G401.6 (cell line): ENCODE measurements around the gene MEF2A.
"Not testable (repeated sequence)": the region's sequence is repeated elsewhere in the genome, so short reads cannot be mapped to it uniquely, and the experiment has no call there.

Experiments used
- FAIRE-seq: peaks from 2 replicates; lab custom pipeline; 2012; peaks lifted over from hg19 to GRCh38; lab: Jason Lieb, UNC

Gene MEF2A

DNA sequence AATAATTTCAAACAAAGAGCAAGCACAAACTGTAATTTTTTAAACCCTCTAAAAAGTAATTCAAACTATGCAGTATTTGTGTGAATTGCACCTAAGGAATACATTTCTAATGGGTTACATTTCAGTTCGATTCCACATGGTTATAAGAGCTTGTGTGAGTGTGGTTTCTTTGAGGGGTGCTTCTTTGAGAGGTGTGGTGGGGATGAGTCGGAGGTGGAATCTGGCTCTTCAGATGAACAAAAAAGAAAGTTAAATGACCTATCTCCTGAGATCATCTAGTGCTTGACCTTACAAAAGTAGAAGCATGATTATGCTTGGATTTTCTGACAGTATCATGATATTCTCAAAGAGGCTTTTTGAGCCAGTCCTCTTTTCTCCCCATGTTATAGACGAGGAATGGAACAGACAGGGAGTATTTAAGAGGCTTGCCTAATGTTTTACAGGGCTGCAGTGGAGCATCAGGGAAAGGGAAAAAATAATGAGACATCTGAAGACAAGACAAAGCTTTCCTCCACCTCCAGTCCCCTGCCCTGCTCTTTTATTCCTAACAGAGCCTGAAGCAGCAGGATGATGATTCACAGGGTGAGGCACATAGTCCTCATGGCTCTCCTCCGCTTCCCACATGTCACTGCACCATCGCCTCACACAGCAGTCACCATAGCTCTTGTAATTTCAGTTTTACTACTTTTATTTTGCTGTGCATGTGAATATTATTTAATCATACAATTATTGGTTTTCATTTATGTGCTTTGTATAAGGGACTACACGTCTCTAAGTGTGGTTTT, 85.4 kb downstream of the MEF2A start:
- FAIRE-seq, result no peak

DNA sequence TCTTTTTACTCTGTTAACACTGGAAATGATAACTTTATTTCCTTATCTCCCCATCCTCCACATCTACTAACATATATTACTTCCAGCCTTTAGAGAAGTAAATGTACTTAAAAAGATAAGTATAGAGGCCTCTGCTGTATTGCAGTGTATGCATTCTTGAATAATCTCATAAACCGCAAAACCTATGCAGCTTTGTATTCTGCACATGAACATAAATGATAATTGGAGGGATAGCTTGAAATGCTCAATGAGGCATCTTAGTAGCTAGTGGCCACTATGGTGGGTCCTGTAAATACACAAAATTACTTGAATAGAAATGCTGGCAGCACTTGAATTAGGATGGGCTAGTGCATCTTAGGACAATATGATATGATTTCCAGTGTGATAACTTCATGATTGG, 90.4 kb downstream of the MEF2A start:
- no peak for FAIRE-seq

DNA sequence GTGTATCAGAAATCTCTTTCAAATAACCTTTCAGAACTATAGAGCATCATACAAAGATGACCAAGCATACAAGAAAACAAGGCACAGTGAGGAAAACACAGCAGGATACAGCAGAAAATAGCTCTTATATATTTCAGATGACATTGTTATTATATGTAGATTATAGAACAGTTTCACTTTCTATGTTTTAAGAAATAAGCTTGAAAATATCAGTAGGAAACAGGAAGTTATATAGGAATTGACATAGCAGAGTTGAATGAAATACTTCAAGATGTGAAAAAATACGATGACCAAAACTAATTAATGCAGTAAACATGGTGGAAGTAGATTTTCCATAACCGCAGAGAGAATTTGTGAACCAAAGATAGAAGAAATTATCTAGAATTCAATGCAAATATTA, 92.2 kb downstream of the MEF2A start:
- FAIRE-seq, result no peak

DNA sequence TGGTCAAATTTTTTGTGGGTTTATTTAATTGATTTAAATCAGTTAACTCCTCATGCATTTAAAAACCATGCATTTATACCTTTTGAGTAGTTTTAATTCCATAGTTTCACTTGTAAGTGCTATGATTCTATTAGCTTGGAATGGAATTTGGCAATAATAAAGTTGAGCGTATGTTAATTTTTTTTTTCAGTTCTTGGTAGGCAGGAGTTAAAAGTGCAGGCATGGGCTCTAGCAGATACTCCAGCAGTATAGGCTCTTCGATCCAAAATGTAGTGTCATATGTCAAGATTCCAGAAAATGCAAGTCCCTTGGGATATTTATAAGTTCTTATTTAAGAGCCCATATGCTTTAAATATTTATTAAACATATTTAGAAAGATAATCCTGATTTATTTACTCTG, 97.1 kb downstream of the MEF2A start:
- FAIRE-seq, result no peak

DNA sequence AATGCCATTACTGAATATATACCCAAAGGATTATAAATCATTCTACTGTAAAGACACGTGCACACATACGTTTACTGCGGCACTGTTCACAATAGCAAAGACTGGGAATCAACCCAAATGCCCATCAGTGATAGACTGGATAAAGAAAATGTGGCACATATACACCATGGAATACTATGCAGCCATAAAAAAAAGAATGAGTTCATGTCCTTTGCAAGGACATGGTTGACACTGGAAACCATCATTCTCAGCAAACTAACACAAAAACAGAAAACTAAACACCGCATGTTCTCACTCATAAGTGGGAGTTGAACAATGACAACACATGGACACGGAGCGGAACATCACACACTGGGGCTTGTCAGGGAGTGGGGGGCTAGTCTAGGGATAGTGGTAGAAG, 100.3 kb downstream of the MEF2A start:
- not testable (repeated sequence) for FAIRE-seq

DNA sequence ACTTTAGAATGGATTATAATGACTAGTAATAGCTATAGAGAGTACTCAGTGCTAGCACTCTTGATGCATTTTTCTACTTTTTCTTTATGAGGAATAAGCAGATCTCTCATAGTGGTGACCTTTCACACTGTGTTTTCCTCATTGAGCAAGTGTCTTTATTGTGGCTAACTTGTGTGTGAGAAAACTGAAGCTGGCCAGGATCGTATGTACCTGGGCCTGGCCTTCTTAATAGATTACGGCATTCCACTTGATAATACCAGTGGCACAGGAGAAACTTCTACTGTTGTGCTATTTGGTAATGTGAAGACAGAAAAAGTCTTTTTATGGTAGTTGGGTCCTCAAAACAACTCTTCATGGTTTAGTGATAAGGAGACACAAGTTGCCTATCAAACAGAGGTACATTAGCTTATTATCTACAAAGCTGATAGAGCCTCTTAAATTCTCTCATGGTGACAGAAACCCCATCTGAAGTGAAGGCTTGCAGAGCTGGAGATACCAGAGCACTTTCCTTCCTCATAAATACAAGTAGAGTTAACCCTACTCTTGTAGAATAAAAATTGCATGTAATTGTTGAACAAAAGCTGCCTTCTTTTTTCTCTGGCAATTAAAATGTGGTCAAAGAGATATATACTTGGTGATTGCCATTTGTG, 102.9 kb downstream of the MEF2A start:
- FAIRE-seq, result no peak

DNA sequence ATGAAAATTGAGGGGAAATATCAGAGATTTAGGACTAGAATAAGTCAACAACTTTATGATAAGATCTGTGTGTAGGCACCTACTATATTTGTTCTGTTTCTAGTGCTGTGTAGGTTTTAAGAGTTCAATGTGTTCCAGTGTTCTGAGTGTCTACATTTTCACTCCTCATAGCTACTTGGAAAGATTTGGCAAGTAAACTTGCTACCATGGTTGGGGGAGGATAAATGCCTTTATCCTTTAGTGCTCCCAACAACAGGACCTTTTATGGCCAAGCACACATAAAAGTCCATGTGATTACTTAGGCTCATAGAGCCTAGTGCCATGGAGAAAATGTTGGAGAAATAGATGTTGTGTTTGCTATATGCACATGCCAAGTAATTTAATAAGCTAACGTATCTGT, 103.5 kb downstream of the MEF2A start:
- FAIRE-seq, result no peak

DNA sequence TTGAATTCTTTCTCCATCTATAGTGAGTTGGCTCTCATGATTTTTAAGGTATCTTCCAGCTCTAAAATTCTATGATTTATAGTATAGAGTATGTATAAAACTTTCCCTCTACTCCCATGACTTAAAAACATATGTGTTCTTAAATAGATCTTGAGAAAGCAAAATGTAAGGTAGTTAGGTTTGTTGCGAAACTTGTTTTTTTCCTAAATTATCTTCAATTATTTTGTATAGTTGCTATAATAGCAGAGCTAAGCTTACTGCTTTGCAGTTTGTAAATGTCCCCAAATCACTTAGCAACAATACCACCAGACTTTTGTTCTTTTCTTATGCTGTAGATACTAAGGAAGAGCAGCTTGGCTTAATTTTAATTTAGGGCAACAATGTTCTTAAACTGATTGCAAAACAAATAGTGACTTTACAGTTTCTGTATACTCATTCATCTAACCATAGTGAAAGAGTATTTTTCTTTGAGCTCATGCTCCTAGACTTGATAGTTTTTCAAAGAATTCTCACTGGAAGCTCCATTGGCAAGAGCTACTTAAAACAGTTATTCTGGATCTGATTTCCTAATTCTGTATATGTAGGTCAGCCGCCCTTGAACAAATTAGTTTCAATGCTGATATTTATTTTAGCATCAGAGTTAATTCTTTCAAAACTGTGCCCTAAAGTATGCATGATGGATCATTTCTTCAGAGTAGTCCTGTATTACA, 106.3 kb downstream of the MEF2A start:
- FAIRE-seq, result no peak

DNA sequence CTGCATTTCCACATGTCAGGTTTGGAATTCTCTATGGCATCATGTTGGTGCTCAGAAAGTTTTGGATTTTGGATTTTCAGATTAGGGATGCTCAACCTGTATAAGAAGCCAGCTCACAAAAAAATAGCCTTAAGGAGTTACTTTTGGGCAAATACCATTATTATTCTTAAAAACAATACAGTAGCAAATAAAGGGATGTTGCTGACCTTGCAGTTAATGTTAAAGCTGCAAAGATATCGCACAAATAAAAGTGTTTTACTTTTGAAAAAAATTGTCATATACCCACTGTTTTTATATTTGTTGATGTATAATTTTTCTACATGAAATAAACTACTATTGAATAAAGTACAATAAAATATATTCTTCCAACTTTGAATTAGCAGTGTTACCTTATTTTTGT, 107.3 kb downstream of the MEF2A start:
- no peak for FAIRE-seq

DNA sequence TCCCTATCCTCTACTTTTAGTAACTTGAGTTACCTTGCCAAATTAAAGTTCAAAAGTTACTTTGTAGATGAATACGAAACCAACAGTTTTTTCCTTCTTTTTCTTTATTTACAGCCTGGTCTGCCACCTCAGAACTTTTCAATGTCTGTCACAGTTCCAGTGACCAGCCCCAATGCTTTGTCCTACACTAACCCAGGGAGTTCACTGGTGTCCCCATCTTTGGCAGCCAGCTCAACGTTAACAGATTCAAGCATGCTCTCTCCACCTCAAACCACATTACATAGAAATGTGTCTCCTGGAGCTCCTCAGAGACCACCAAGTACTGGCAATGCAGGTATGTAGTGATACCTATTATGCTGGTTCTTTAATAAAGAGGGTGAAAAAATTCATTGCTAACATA, 108.5 kb downstream of the MEF2A start:
- FAIRE-seq, result no peak

DNA sequence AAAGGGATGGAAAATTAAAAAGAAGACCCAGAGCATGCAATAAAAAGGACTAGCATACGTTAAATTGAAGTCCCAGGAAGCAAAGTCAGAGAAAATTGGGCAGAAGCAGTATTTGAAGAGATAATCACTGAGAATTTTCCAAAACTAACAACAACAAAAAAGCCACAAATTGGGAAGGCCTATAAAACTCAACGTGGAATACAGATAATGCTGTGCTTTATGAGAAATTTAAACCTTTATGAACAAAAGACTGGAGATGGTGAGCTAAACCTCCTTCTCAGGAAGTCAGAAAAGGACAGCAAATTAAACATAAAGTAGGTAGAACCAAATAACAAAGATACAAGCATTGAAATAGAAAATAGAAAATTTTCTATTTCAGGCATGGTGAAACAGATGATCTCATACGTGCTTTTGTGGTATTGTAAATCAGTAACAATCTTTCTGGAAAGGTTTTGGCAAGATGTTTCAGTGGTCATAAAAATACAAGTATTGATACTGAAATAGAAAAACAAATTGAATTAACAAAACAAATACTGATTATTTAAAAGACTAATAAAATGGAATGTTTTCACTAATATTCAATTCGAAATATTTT, 111.9 kb downstream of the MEF2A start:
- FAIRE-seq, result peak; percentile 58

DNA sequence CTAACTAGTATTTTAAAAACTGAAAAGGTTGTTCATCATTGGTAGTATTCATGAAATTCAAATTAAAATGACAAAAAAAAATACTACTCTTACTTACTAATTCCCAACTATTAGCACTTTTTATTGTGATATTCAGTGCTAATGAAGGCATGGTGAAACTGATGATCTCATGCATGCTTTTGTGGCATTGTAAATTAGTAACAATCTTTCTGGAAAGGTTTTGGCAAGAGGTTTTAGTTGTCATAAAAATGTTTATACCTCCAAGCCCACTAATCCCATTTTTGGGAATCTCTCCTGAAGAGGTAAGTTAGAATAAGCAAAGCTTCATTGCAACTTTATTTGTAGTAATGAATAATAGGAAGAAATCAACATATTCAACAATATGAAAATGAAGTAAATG, 114.5 kb downstream of the MEF2A start:
- FAIRE-seq, result no peak

DNA sequence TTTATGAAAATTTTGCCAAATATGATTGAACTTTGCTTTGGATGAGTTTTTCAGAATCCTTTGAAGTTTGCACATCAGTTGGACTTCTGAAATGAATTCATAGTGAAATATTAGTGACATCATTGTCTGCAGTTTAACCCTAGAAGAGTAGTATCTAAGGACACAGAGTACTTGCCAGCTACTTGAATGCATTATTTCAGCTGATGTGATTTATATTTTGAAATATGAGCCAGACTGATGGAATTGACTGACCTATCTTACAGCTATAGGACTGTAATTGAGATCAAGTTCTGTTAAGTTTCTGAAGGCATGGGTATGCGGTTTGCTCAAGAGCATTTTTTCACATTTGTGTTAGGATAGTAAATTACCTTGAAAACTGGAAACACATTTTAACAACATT, 116.2 kb downstream of the MEF2A start:
- no peak for FAIRE-seq

DNA sequence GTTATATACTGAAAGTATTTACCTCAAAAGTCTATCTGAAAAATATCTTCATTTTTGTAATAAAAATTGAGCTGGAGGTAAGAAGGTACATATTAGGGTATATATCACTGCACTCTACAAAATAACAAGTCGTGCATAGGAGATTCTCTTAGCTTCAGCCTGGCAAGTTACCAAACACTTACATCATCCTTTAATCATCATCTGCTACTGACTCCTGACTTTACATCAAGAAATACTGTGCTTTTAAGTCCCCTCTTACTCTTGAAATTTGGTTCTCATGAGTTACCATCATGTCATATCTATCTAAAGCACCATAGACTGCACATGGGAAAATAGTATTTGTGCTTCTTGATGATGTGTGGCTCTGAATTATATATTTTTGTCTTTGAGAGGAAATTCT, 116.7 kb downstream of the MEF2A start:
- no peak for FAIRE-seq

DNA sequence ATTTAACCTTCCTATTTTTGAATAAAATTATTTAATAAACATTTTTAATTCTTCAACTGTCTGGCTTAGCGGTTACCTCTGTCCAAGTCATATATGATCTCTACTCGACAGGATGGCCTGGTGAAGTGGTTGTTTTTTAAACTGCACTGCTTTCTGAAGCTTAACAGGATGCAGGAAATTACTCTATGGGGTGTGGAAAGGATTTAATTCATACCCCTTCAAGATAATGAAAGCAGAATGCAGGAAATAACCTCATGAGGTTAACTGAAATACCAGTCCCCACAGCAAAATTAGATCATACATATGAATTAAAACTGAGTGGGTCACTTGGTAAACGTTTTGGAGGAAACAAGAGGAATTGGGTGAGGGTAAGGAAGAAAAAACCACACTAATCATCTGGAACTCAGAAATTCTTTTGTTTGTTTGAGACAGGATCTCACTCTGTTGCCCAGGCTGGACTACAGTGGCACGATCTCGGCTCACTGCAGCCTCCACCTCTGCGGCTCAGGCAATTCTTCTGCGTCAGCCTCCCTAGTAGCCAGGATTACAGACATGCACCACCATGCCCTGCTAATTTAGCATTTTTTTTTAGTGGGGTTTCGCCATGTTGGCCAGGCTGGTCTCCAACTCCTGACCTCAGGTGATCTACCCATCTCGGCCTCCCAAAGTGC, 117.4 kb downstream of the MEF2A start:
- no peak for FAIRE-seq

DNA sequence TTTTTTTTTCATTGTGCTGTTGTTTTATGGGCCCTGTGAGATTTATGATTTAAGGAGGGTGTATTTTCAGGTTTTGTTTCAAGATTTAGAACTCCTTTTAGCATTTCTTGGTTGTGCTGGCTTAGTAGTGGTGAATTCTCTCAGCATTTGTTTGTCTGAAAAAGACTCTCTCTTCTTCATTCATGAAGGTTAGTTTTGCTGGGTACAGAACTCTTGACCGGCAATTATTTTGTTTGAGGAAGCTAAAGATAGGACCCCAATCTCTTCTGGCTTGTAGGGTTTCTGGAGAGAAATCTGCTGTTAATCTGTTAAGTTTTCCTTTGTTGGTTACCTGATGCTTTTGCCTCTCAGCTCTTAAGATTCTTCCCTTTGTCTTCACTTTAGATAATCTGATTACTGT, 120.5 kb downstream of the MEF2A start:
- no peak for FAIRE-seq

DNA sequence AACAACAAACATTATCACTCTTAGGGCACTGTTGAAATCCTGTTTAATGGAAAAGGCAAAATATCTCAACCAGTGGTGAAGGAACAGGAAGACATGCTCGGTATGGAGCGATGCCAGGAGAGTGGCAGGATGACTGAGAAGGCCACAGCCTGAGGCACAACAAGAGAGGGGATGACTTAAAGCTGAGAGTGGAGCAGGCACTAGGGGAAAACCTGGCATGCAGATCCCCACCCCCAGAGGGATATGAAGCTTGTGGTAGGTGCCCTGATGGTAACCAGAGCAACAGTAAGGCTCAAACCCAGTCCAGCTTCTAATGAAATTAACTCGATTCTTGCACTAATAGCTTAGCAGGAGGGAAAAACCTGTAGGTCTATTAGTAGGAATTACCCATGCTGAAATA, 127.0 kb downstream of the MEF2A start:
- no peak for FAIRE-seq

DNA sequence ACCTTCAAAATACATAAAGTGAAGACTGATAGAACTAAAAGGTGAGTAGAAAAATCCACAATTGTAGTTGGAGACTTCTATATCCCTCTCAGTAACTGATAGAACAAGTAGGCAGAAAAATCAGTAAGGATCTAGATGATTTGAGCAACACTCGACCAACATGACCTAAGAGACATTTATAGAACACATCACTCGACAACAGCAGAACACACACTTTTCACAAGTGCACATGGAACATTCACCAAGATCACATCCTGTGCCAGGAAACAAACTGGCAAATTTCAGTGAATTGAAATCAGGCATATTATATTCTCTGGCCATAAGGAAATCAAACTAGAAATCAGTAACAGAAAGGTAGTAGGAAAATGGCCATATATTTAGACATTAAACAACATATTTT, 130.3 kb downstream of the MEF2A start:
- FAIRE-seq, result no peak

DNA sequence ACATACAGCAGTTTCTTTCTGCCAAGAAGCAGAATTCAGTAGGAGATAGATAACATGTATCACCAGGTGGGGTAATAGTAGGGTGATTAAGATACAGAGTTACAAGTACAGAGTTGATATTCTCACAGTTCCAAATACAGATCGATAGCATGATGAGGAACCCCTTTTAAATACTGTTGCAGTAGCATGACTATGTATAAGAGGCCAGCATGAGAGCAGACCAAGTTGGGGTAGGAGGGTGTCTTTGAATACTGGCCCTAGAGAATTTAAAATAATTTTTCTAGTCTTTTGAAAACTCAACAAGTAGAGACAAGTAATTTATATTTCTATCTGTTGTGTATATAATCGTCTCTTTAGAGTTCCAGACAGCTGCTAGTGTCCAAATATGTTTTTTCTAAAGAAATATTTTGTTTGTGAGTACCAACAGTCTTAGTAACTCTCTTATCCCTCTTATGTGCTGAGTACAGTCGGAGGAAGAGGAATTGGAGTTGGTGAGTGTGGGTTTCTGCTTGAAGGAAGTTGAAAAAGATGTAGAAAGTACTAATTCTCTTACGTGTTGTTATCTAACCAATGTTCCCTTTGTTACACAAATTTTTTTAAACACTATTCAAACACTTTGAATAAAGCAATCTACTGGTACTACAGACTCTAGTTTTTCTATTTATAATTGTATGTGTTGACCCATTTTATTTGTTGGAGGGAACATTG, 137.3 kb downstream of the MEF2A start:
- FAIRE-seq, result no peak

DNA sequence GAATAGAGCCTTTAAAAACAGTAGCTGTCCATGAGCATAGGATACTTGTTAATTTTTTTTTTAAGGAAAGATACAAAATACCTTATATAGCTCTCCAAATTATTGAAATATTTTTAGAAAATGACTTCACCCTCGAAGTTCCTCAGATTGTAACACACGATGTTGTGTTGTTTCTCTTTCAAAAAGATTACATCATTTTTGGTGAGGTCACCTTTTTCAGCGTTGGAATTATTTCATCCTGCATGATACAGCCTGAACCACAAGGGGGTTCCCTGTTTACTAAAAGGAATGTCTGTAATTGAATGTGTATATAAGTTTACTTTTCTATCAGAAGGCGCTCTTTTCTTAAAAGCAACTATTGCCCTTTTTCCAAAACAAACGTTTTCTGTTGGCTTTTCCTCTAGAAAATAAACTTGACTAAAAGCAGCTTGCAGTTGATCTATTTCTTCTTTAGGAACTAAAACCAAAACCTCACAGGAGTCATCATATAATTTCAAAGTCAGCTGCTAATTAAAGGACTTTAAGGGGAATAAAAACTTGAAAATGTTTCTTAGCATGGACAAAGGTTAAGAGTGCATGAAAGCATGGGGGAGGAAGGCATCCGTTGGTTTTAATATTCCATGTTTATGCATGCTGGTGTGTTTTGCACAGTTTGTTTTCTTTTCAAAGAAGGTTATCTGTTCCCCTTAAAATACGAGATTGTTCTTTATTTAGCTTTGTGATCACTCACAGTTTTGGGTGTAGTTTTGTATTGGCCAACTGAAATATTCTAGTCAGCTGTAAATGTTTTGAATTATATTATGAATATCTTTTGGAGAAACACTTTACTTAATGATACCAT, 138.0 kb downstream of the MEF2A start:
- peak; percentile 90 for FAIRE-seq

DNA sequence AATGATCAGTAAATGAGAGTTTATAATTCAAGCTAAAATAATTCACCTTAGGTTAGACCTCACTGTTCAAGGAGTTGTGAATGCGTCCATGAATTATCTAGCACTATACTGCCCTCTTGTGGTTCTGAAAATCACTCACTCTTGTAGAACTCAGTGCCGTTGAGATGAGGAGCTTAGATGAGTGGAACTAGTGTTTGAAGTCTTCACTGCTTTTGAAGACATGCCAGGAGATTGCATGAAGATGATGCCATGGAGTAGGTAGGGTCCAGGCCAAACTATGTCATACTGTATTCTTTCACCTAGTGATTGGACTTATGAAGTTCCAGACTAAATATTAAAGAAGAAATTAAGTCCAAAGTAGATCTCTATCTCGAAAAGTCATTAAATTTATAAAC, 138.7 kb downstream of the MEF2A start:
- peak; percentile 96 for FAIRE-seq
